Sigmoid colon (tissue), 7 donors: ENCODE measurements around the gene SEC23B. TPM values are rescaled to one million over a fixed set of nuclear protein-coding genes. Genes with fewer than 3 reads are reported as not detected.
A peak's percentile ranks its signal among the peaks of the same experiment; 100 is the strongest.

Experiments used
- DNase-seq: peaks from one replicate; pipeline ENCODE4 v3.0.0-alpha.2; 2019
- H3K27ac ChIP-seq, 4 donors: fragments of 200-600 bp; sonication (generic); one replicate each; pipeline ENCODE4 v1.5.1; 2016 to 2019; ENCODE audit warnings: mild to moderate bottlenecking in 1 of 4
- H3K27me3 ChIP-seq, 3 donors: fragments of 200-600 bp; sonication (generic); one replicate each; pipeline ENCODE4 v1.5.1; 2019; ENCODE audit warnings: mild to moderate bottlenecking in 1 of 3
- H3K36me3 ChIP-seq, 4 donors: fragments of 200-600 bp; sonication (generic); one replicate each; pipeline ENCODE4 v1.5.1; 2016 to 2019
- H3K4me1 ChIP-seq, 4 donors: fragments of 200-600 bp; sonication (generic); one replicate each; pipeline ENCODE4 v1.5.1; 2017 to 2019
- H3K4me3 ChIP-seq, 4 donors: fragments of 200-600 bp; sonication (generic); one replicate each; pipeline ENCODE4 v1.5.1; 2017 to 2019; ENCODE audit warnings: mild to moderate bottlenecking in 2 of 4, moderate library complexity in 1 of 4
- H3K9me3 ChIP-seq, 4 donors: fragments of 200-600 bp in 3 of 4; sonication (generic) in 3 of 4; one replicate each; pipeline versions ENCODE4 v1.5.1 to v1.6.1; 2013 to 2019
- CTCF ChIP-seq, 4 experiments: fragments of 450-650 bp in 3 of 4; fragments of 200-600 bp in 1 of 4; IDR thresholded peaks; one replicate each; pipeline ENCODE4 v1.5.1; 2016 to 2019; ENCODE audit warnings: antibody characterized with exemption in 4 of 4, mild to moderate bottlenecking in 3 of 4, moderate library complexity in 2 of 4
- EP300 ChIP-seq, 4 donors: sonication (generic); formaldehyde crosslinking; IDR thresholded peaks; one replicate each; pipeline ENCODE4 v1.6.1; 2017; ENCODE audit warnings: antibody characterized with exemption in 4 of 4
- POLR2A ChIP-seq, 2 donors: fragments of 450-650 bp; IDR thresholded peaks; one replicate each; pipeline ENCODE4 v1.6.1; 2016; ENCODE audit warnings: antibody characterized with exemption in 2 of 2, mild to moderate bottlenecking in 2 of 2, moderate library complexity in 2 of 2
- POLR2AphosphoS5 ChIP-seq, 4 donors: sonication (generic); formaldehyde crosslinking; IDR thresholded peaks; one replicate each; pipeline ENCODE4 v1.6.1; 2017; ENCODE audit warnings: antibody characterized with exemption in 4 of 4
- WGBS, 2 donors: extraction: QIAGEN DNeasy Blood & Tissue Kit; methylation state at CpG; one replicate each; pipeline ENCODE4 v1.1.7; 2013; 5-methylcytosine and 5-hydroxymethylcytosine counted together
- intact Hi-C: fragments of 100-400 bp; cut with DNase I; formaldehyde crosslinking; loops from one replicate; pipeline ENCODE4 v1.15.1; 2023
- polyA plus RNA-seq, 3 donors: library from polyadenylated mRNA; stranded (reverse); fragments of 200-250 nt; gene quantifications; one replicate each; pipeline ENCODE4 v1.2.3, GENCODE V29; 2013
- small RNA-seq, 3 donors: library from RNA; depleted of rRNA; stranded (forward); fragments of <200 nt; gene quantifications; one replicate each; pipeline ENCODE3, GENCODE V24; 2016
- total RNA-seq, 4 donors: library from RNA; depleted of rRNA; stranded (reverse); fragments of >200 nt; gene quantifications; one replicate each; pipeline ENCODE4 v1.1.0, GENCODE V29; 2016
- donor health status: healthy with polysubstance abuse.
- donor health status: Bipolar disorder and iron deficiency.
- donor health status: healthy.

Gene SEC23B
- total and polyA plus RNA-seq, 7 donors, result 10.5 to 31.4 (median 14.2) TPM

GRCh38 chr20:18588574-18588933 is 80.8 kb downstream of the SEC23B start:
- H3K36me3 ChIP-seq, result peaks cover 0 to 2% (median 0%) of the 10 kb centered on the region in 4 donors
- peaks cover 0 to 31% (median 7%) of the 10 kb centered on the region in 4 donors for H3K4me1 ChIP-seq
- 15 to 41% methylated on average over 18 of the region's 18 CpGs for WGBS, 2 donors
- DNase-seq, result no peak
- H3K9me3 ChIP-seq, result no peaks in the 10 kb centered on the region
- intact Hi-C loops, result loop anchor here (10.0 kb wide), 1 partner anchor 206 kb away; no protein-coding TSS in a partner anchor
- H3K4me3 ChIP-seq, result peak overlapping the region; percentile 50 to 96 (median 81)
- H3K27me3 ChIP-seq, result no peaks in the 10 kb centered on the region
- TF ChIP-seq EP300 (IDR thresholded peaks at IDR 0.05) (no peak), POLR2AphosphoS5 (IDR thresholded peaks at IDR 0.05) (no peak), CTCF (IDR thresholded peaks at IDR 0.05) (no peak), POLR2A (IDR thresholded peaks at IDR 0.05) (no peak)
- H3K27ac ChIP-seq, result peak overlapping the region; percentile 74 to 83 (median 81)

- no peak overlapping the region for H3K27ac ChIP-seq
- intact Hi-C loops, result loop anchor here (10.0 kb wide), 1 partner anchor 205 kb away; no protein-coding TSS in a partner anchor
- no peak for DNase-seq
- 90 to 93% methylated on average over 8 of the region's 8 CpGs for WGBS, 2 donors
- no peaks in the 10 kb centered on the region for H3K27me3 ChIP-seq
- no peak overlapping the region for H3K4me3 ChIP-seq
- H3K4me1 ChIP-seq, result peaks cover 0 to 31% (median 7%) of the 10 kb centered on the region in 4 donors
- TF ChIP-seq EP300 (IDR thresholded peaks at IDR 0.05) (no peak), POLR2A (IDR thresholded peaks at IDR 0.05) (no peak), CTCF (IDR thresholded peaks at IDR 0.05) (no peak), POLR2AphosphoS5 (IDR thresholded peaks at IDR 0.05) (no peak)
- peaks cover 0 to 18% (median 0%) of the 10 kb centered on the region in 4 donors for H3K36me3 ChIP-seq
- no peaks in the 10 kb centered on the region for H3K9me3 ChIP-seq
Measured at GRCh38 chr20:18589941-18590674, 82.4 kb downstream of the SEC23B start.

GRCh38 chr20:18596270-18596669 is 88.5 kb downstream of the SEC23B start:
- Histone ChIP-seq H3K27ac (no peak overlapping the region), H3K4me3 (no peak overlapping the region), H3K4me1 (peaks cover 0 to 1% (median 0%) of the 10 kb centered on the region in 4 donors), H3K9me3 (no peaks in the 10 kb centered on the region), H3K36me3 (peaks cover 0 to 55% (median 3%) of the 10 kb centered on the region in 4 donors), H3K27me3 (no peaks in the 10 kb centered on the region)
- intact Hi-C loops, result no loop called here
- DNase-seq, result no peak
- TF ChIP-seq EP300 (IDR thresholded peaks at IDR 0.05) (no peak), POLR2A (IDR thresholded peaks at IDR 0.05) (no peak), POLR2AphosphoS5 (IDR thresholded peaks at IDR 0.05) (no peak), CTCF (IDR thresholded peaks at IDR 0.05) (no peak)

GRCh38 chr20:18609741-18610140 is 102.0 kb downstream of the SEC23B start:
- Histone ChIP-seq H3K9me3 (no peaks in the 10 kb centered on the region), H3K27ac (no peak overlapping the region), H3K36me3 (peaks cover 0 to 10% (median 0%) of the 10 kb centered on the region in 4 donors), H3K27me3 (no peaks in the 10 kb centered on the region), H3K4me1 (peaks cover 0 to under 1% (median 0%) of the 10 kb centered on the region in 4 donors), H3K4me3 (no peak overlapping the region)
- no peak for DNase-seq
- intact Hi-C loops, result no loop called here
- no peak for TF ChIP-seq POLR2A (IDR thresholded peaks at IDR 0.05)
- no peak for TF ChIP-seq EP300 (IDR thresholded peaks at IDR 0.05)
- TF ChIP-seq POLR2AphosphoS5 (IDR thresholded peaks at IDR 0.05), result no peak
- no peak for TF ChIP-seq CTCF (IDR thresholded peaks at IDR 0.05)

Small RNAs within 50 kb of the gene (small RNA-seq; reads per million reads assigned to genes)
- 0 to 0.11 (median 0) reads per million in 3 donors for gene MIR3192
- gene RN7SL638P, result 0 reads per million in 3 donors
- gene RNU6ATAC34P, result 0 reads per million in 3 donors

Other genes with a start within 250 kb of the SEC23B start
- 10 to 100 TPM; 16.2 to 20.3 (median 18.4) TPM for gene ZNF133, start 219.4 kb upstream of the SEC23B start, total RNA-seq
- gene ZNF133, start 219.4 kb upstream of the SEC23B start, polyA plus RNA-seq, result 1 to 10 TPM; 4.8 to 7.3 (median 6.0) TPM
- 1 to 10 TPM; 1.2 to 2.9 (median 2.2) TPM for gene DZANK1, start 40.9 kb upstream of the SEC23B start, total RNA-seq
- gene DZANK1, start 40.9 kb upstream of the SEC23B start, polyA plus RNA-seq, result 1 to 10 TPM in 2 of 3 donors, under 1 TPM in 1; 0.69 to 4.2 (median 1.4) TPM
- gene POLR3F, start 40.5 kb upstream of the SEC23B start, total RNA-seq, result 10 to 100 TPM in 3 of 4 donors, 1 to 10 TPM in 1; 9.7 to 11.8 (median 10.8) TPM
- 1 to 10 TPM; 5.1 to 5.6 (median 5.4) TPM for gene POLR3F, start 40.5 kb upstream of the SEC23B start, polyA plus RNA-seq
- gene RBBP9, start 10.7 kb upstream of the SEC23B start, total RNA-seq, result 10 to 100 TPM; 11.1 to 23.5 (median 13.9) TPM
- 1 to 10 TPM; 5.4 to 5.5 (median 5.5) TPM for gene RBBP9, start 10.7 kb upstream of the SEC23B start, polyA plus RNA-seq
- gene SMIM26, start 59.5 kb downstream of the SEC23B start, total RNA-seq, result 100 to 1,000 TPM; 140 to 235 (median 204) TPM
- gene SMIM26, start 59.5 kb downstream of the SEC23B start, polyA plus RNA-seq, result 100 to 1,000 TPM; 134 to 174 (median 168) TPM
- 10 to 100 TPM; 11.6 to 22.1 (median 15.5) TPM for gene DTD1, start 80.1 kb downstream of the SEC23B start, total RNA-seq
- 10 to 100 TPM; 18.7 to 22.9 (median 20.4) TPM for gene DTD1, start 80.1 kb downstream of the SEC23B start, polyA plus RNA-seq